Stimulated activated CD4-positive, alpha-beta T cell treated with anti-CD3 and anti-CD28 coated beads, Interleukin-4, amount 100 ng/mL, for 4 hours (primary cell): ENCODE measurements around the gene NUCB1.
"Not testable (repeated sequence)": the region's sequence is repeated elsewhere in the genome, so short reads cannot be mapped to it uniquely, and the experiment has no call there.

Experiments
- DNase-seq, 2 experiments: peaks; one replicate each; pipeline ENCODE4 v3.0.0-alpha.2; 2020

The NUCB1 gene

GRCh38 chr19:48906324-48906723, 6.2 kb downstream of the NUCB1 start:
- no peak for DNase-seq

- no peak for DNase-seq
Measured at GRCh38 chr19:48907671-48908070, 7.6 kb downstream of the NUCB1 start.

- DNase-seq: not testable (repeated sequence)
Measured at GRCh38 chr19:48909424-48910077, 9.4 kb downstream of the NUCB1 start.

- DNase-seq: no peak
Measured at GRCh38 chr19:48910803-48911202, 10.7 kb downstream of the NUCB1 start.

- no peak for DNase-seq
Measured at GRCh38 chr19:48913114-48913889, 13.2 kb downstream of the NUCB1 start.

- DNase-seq: no peak
Measured at GRCh38 chr19:48914181-48914580, 14.1 kb downstream of the NUCB1 start.

GRCh38 chr19:48915757-48916156, 15.6 kb downstream of the NUCB1 start:
- no peak for DNase-seq

GRCh38 chr19:48918071-48918470, 18.0 kb downstream of the NUCB1 start:
- DNase-seq: no peak

GRCh38 chr19:48918801-48919247, 18.7 kb downstream of the NUCB1 start:
- no peak for DNase-seq

GRCh38 chr19:48919271-48919670, 19.2 kb downstream of the NUCB1 start:
- DNase-seq: not testable (repeated sequence)

GRCh38 chr19:48920949-48921348, 20.8 kb downstream of the NUCB1 start:
- DNase-seq: no peak

GRCh38 chr19:48921721-48922500, 21.8 kb downstream of the NUCB1 start:
- no peak for DNase-seq

- no peak for DNase-seq
Measured at GRCh38 chr19:48922548-48923490, 22.7 kb downstream of the NUCB1 start.

GRCh38 chr19:48925240-48925843, 25.2 kb downstream of the NUCB1 start:
- no peak for DNase-seq

GRCh38 chr19:48925890-48926289, 25.8 kb downstream of the NUCB1 start:
- DNase-seq: not testable (repeated sequence)

GRCh38 chr19:48926909-48927308, 26.8 kb downstream of the NUCB1 start:
- DNase-seq: peak; percentile 9 to 16

- DNase-seq: not testable (repeated sequence)
Measured at GRCh38 chr19:48927692-48928091, 27.6 kb downstream of the NUCB1 start.

- DNase-seq: no peak
Measured at GRCh38 chr19:48928164-48929025, 28.3 kb downstream of the NUCB1 start.

GRCh38 chr19:48933382-48933932, 33.3 kb downstream of the NUCB1 start, which contains the start of gene DHDH:
Gene DHDH, plus strand, starts transcription at chr19:48933699. Its CDS starts 23 bp downstream, at chr19:48933722.
- peak; percentile 70 to 78 for DNase-seq

GRCh38 chr19:48934837-48935236, 34.7 kb downstream of the NUCB1 start:
- DNase-seq: no peak
